Measurements from ENCODE around the gene RAD23A. TPM values are rescaled to one million over a fixed set of nuclear protein-coding genes. Genes with fewer than 3 reads are reported as not detected.
A peak's percentile ranks its signal among the peaks of the same experiment; 100 is the strongest.
"Not testable (repeated sequence)": the region's sequence is repeated elsewhere in the genome, so short reads cannot be mapped to it uniquely, and the experiment has no call there.

The RAD23A gene
- total RNA-seq, 4 donors from 2014 or later: 138 to 218 (median 181) TPM

DNA sequence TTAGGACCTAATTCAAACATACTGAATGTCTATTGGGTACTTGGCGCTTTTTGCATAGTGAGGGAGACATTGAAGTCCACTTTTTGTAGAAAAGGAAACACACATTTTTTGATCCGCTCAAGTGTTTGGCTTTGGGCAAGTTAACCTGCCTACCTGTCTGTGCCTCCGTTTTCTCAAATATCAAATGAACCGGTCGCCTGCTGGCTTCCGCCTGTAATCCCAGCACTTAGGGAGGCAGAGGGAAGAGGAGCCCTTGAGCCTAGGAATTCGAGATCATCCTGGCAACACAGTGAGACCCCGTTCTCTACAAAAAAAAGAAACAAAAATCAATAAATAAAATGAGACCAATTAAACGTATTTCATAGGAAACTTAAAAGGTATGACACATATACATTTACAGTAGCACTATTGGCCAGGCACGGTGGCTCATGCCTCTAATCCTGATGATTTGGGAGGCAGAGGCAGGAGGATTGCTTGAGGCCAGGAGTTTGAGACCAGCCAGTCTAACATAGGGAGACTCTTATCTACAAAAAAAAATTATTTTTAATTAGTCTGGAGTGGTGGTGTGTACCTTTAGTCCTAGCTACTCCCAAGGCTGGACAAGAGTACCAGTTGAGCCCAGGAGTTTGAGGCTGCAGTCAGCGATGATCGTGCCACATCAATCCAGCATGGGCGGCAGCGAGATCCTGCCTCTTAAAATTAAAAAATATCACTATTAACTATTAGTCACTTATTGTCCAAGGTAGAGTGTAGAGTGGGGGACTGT lies 1.3 kb downstream of the RAD23A start:
- intact Hi-C loops (cut with DNase I): no loop called here
- Histone ChIP-seq H3K27me3 (no peaks in the 10 kb centered on the region), H3K4me1 (peaks cover 29 to 69% (median 38%) of the 10 kb centered on the region in 4 donors), H3K9me3 (no peaks in the 10 kb centered on the region), H3K27ac (replicated peaks in 1 of 4) (peak overlapping the region; percentile 96 to 99 (median 96)), H3K36me3 (peaks cover 58 to 80% (median 72%) of the 10 kb centered on the region in 4 donors), H3K4me3 (peak overlapping the region; percentile 90 to 100 (median 96))
- TF ChIP-seq POLR2A (IDR thresholded peaks at IDR 0.05; ENCODE audit: low read depth) (no peak), POLR2AphosphoS5 (IDR thresholded peaks at IDR 0.05) (no peak), EP300 (IDR thresholded peaks at IDR 0.05) (no peak)
- TF ChIP-seq, protein P1, sequence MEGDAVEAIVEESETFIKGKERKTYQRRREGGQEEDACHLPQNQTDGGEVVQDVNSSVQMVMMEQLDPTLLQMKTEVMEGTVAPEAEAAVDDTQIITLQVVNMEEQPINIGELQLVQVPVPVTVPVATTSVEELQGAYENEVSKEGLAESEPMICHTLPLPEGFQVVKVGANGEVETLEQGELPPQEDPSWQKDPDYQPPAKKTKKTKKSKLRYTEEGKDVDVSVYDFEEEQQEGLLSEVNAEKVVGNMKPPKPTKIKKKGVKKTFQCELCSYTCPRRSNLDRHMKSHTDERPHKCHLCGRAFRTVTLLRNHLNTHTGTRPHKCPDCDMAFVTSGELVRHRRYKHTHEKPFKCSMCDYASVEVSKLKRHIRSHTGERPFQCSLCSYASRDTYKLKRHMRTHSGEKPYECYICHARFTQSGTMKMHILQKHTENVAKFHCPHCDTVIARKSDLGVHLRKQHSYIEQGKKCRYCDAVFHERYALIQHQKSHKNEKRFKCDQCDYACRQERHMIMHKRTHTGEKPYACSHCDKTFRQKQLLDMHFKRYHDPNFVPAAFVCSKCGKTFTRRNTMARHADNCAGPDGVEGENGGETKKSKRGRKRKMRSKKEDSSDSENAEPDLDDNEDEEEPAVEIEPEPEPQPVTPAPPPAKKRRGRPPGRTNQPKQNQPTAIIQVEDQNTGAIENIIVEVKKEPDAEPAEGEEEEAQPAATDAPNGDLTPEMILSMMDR (IDR thresholded peaks at IDR 0.05): no peak
- no peak for DNase-seq (ENCODE audit: extremely low spot score)
- 60% methylated on average over 14 of the region's 14 CpGs for WGBS

DNA sequence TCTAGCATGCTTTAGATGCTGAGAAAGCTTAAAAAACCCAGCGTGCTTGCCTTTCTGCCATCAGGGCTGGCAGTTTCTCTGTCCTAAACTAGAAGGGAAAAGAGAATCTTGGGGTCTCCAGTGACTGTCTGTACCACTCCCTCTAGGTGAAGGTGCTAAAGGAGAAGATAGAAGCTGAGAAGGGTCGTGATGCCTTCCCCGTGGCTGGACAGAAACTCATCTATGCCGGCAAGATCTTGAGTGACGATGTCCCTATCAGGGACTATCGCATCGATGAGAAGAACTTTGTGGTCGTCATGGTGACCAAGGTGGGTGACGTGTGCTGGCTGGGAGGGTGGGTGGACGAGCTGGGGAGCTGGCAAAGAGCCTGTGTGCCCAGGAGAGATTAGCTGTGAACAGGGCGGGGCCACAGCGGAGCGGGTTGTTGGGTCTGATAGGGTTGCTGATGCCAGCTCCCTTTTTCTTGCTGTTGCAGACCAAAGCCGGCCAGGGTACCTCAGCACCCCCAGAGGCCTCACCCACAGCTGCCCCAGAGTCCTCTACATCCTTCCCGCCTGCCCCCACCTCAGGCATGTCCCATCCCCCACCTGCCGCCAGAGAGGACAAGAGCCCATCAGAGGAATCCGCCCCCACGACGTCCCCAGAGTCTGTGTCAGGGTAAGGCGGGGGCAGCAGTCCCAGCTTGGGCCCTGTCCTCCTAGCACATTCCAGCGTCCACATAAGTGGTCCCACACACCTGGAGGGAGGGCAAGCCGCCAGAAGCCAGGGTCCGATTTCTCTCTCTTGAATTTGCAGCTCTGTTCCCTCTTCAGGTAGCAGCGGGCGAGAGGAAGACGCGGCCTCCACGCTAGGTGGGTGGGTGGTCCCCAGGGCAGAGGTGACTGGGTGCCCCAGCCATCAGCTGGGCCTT lies 2.3 kb downstream of the RAD23A start:
- Histone ChIP-seq H3K4me3 (no peak overlapping the region), H3K9me3 (no peaks in the 10 kb centered on the region), H3K27me3 (no peaks in the 10 kb centered on the region), H3K27ac (replicated peaks in 1 of 4) (peak overlapping the region in 3 of 4 donors; percentile 20 to 96 (median 27)), H3K4me1 (peaks cover 30 to 69% (median 40%) of the 10 kb centered on the region in 4 donors), H3K36me3 (peaks cover 47 to 80% (median 73%) of the 10 kb centered on the region in 4 donors)
- TF ChIP-seq POLR2AphosphoS5 (IDR thresholded peaks at IDR 0.05) (no peak), POLR2A (IDR thresholded peaks at IDR 0.05; ENCODE audit: low read depth) (no peak), EP300 (IDR thresholded peaks at IDR 0.05) (no peak)
- TF ChIP-seq, protein P1 (IDR thresholded peaks at IDR 0.05): no peak
- WGBS: 88% methylated on average over 28 of the region's 28 CpGs
- DNase-seq (ENCODE audit: extremely low spot score): no peak
- intact Hi-C loops (cut with DNase I): no loop called here

DNA sequence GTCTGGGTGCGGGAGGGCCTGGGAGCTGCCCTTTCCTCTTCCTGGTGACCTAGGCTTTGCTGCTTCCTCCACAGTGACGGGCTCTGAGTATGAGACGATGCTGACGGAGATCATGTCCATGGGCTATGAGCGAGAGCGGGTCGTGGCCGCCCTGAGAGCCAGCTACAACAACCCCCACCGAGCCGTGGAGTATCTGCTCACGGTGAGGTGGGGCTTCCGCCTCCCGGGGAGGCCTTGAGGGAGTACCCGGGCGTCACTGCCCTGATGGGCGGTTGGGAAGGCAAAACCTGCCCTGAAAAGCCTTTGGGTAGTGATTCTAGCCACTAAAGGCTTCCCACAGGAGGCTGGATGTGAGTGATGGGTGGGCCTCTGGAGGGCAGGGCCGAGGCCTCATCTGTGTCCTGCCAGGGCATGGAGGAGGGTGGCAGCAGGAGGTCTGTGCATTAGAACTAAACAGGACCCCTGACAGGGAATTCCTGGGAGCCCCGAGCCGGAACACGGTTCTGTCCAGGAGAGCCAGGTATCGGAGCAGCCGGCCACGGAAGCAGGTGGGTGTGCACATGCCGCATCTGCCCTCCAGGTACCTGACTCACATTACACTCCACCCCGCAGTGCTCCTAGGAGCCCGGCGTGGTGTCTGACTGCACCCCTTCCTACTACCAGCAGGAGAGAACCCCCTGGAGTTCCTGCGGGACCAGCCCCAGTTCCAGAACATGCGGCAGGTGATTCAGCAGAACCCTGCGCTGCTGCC lies 3.1 kb downstream of the RAD23A start:
- WGBS: 91% methylated on average over 8 of the region's 30 CpGs
- intact Hi-C loops (cut with DNase I): no loop called here
- Histone ChIP-seq H3K27ac (replicated peaks in 1 of 4) (peak overlapping the region in 2 of 4 donors; percentile 20), H3K4me3 (no peak overlapping the region), H3K27me3 (no peaks in the 10 kb centered on the region), H3K9me3 (no peaks in the 10 kb centered on the region), H3K4me1 (peaks cover 36 to 69% (median 41%) of the 10 kb centered on the region in 4 donors), H3K36me3 (peaks cover 41 to 80% (median 73%) of the 10 kb centered on the region in 4 donors)
- no peak for DNase-seq (ENCODE audit: extremely low spot score)
- no peak for TF ChIP-seq POLR2AphosphoS5 (IDR thresholded peaks at IDR 0.05)
- no peak for TF ChIP-seq EP300 (IDR thresholded peaks at IDR 0.05)
- no peak for TF ChIP-seq POLR2A (IDR thresholded peaks at IDR 0.05; ENCODE audit: low read depth)
- TF ChIP-seq, protein P1 (IDR thresholded peaks at IDR 0.05): no peak

DNA sequence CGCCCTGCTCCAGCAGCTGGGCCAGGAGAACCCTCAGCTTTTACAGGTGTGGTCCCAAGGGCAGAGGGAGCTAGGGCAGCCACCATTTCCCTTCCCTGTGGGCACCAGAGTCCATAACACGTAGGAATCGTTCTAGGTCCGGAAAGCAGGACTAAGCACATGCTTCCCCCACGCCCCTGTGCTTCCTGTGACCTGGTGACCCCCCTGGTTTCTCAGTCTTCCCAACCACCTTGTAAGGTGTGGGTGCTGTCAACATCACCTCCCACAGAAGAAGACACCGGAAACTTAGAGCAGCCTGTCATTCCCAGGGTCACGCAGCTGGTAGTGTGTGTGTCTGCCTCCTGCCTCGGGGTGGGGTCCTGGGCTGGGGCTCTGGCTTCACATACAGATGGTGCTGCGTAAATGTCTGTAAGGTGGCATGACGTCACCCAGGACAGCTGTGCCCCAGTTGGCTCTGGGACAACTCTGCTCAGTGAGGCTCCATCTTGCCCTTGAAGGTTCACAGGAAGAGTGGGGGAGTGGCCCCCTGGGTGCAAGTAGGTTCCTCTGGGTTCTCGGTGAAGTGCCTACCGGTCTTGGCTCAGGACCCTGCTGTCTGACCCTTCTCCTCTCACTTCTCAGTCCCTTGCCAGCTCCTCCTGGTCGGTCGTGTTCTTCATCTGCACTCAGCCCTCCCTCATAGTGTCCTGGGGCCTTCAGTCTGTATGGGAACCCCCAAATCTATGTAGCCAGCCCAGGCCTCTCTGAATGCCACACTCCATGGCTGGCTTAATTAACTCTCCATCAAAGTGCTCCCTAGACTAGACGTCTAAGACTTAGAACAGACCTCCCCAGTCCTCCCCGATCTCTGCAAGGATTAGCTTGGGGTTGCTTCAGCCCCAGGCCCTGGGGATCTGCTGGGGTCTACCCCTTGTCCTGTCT lies 4.0 kb downstream of the RAD23A start:
- Histone ChIP-seq H3K4me1 (peaks cover 41 to 69% (median 46%) of the 10 kb centered on the region in 4 donors), H3K36me3 (peaks cover 32 to 80% (median 73%) of the 10 kb centered on the region in 4 donors)
- 85% methylated on average over 10 of the region's 16 CpGs for WGBS

DNA sequence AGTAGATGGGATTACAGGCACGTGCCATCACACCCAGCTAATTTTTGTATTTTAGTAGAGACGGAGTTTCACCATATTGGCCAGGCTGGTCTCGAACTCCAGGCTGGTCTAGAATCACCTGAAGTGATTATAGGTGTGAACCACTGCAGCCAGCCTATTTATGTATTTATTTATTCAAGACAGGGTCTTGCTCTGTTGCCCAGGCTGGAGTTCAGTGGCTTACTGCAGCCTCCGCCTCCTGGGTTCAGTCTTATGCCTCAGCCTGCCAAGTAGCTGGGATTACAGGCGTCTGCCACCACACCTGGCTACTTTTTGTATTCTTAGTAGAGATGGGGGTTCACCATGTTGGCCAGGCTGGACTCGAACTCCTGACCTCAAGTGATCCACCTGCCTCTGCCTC lies 6.4 kb downstream of the RAD23A start:
- peaks cover 31 to 82% (median 73%) of the 10 kb centered on the region in 4 donors for H3K36me3 ChIP-seq
- H3K9me3 ChIP-seq; DNase-seq (ENCODE audit: extremely low spot score); H3K27me3 ChIP-seq; intact Hi-C loops (cut with DNase I); H3K4me3 ChIP-seq: not testable (repeated sequence)
- peaks cover 44 to 73% (median 55%) of the 10 kb centered on the region in 4 donors for H3K4me1 ChIP-seq
- WGBS: 87% methylated on average over 6 of the region's 6 CpGs
- peak overlapping the region in 1 of 4 donors; percentile 96 for H3K27ac ChIP-seq (replicated peaks in 1 of 4)

More for the DNA sequence above, 4.0 kb downstream of the RAD23A start:
- no peak for DNase-seq (ENCODE audit: extremely low spot score)
- Histone ChIP-seq H3K27ac (replicated peaks in 1 of 4) (no peak overlapping the region), H3K9me3 (no peaks in the 10 kb centered on the region), H3K4me3 (no peak overlapping the region), H3K27me3 (no peaks in the 10 kb centered on the region)
- no peak for TF ChIP-seq POLR2A (IDR thresholded peaks at IDR 0.05; ENCODE audit: low read depth)
- intact Hi-C loops (cut with DNase I): no loop called here

Data from esophagus muscularis mucosa (tissue), 4 donors.